HEK293 (cell line): ENCODE measurements around the gene CFAP157.
A peak's percentile ranks its signal among the peaks of the same experiment; 100 is the strongest.

Experiments
- CTCF ChIA-PET: fragments of 350-600 bp; formaldehyde crosslinking; extraction: SDS; loops from one replicate; lab custom pipeline; 2021; ENCODE audit warnings: antibody characterized with exemption; lab: Yijun Ruan, JAX
- POLR2A ChIA-PET: fragments of 300-600 bp; formaldehyde crosslinking; extraction: SDS; loops from one replicate; lab custom pipeline; 2020; ENCODE audit warnings: antibody characterized with exemption, inconsistent platforms; lab: Yijun Ruan, JAX
- H3K27ac ChIP-seq: fragments of 200-500 bp; sonication (Bioruptor generic); 2 replicates; pipeline ENCODE4 v1.5.1; 2014; ENCODE audit warnings: low read depth, low read length, control low read depth, inconsistent platforms; ENCODE audit errors: extremely low read depth
- H3K36me3 ChIP-seq, 2 experiments: fragments of 200-500 bp in 1 of 2; sonication (Bioruptor generic) in 1 of 2; 1 replicate in 1 of 2; 2 replicates in 1 of 2; pipeline ENCODE4 v1.5.1; 2014 to 2017; ENCODE audit warnings: inconsistent platforms in 2 of 2, low read length in 2 of 2; ENCODE audit not compliant: control insufficient read depth in 2 of 2, insufficient read depth in 1 of 2
- H3K4me1 ChIP-seq: fragments of 200-500 bp; sonication (Bioruptor generic); 2 replicates; pipeline ENCODE4 v1.5.1; 2014; ENCODE audit warnings: mild to moderate bottlenecking, low read length, inconsistent platforms; ENCODE audit not compliant: control insufficient read depth, insufficient read depth
- H3K4me3 ChIP-seq: 2 replicates; pipeline ENCODE4 v1.5.1; 2011; ENCODE audit warnings: low read depth, mild to moderate bottlenecking, control low read depth, low read length, moderate library complexity
- H3K9me3 ChIP-seq: fragments of 200-500 bp; sonication (Bioruptor generic); 2 replicates; pipeline ENCODE4 v1.5.1; 2014; ENCODE audit warnings: low read depth, low read length, inconsistent platforms; ENCODE audit not compliant: control insufficient read depth, insufficient read depth
- BCL11A ChIP-seq: fragments of 450-650 bp; formaldehyde crosslinking; IDR thresholded peaks from 2 replicates; pipeline ENCODE4 v1.5.1; 2016; ENCODE audit warnings: low read depth, missing biosample characterization, missing genetic modification characterization
- KLF1 ChIP-seq: fragments of 450-650 bp; formaldehyde crosslinking; IDR thresholded peaks from 2 replicates; pipeline ENCODE4 v1.5.1; 2016; ENCODE audit warnings: missing biosample characterization, missing genetic modification characterization
- KLF16 ChIP-seq: fragments of 450-650 bp; formaldehyde crosslinking; IDR thresholded peaks from 2 replicates; pipeline ENCODE4 v1.5.1; 2017; ENCODE audit warnings: missing biosample characterization, missing genetic modification characterization
- KLF8 ChIP-seq: fragments of 450-650 bp; formaldehyde crosslinking; IDR thresholded peaks from 2 replicates; pipeline ENCODE4 v1.5.1; 2016; ENCODE audit warnings: missing biosample characterization, missing genetic modification characterization
- MYNN ChIP-seq: fragments of 450-650 bp; formaldehyde crosslinking; IDR thresholded peaks from 2 replicates; pipeline ENCODE4 v1.5.1; 2016; ENCODE audit warnings: missing biosample characterization, missing genetic modification characterization, borderline replicate concordance
- SETDB1 ChIP-seq: IDR thresholded peaks from one replicate; pipeline ENCODE4 v1.6.1; 2017; ENCODE audit warnings: mild to moderate bottlenecking, low read length, moderate library complexity, mixed read lengths; ENCODE audit not compliant: insufficient read length
- TCF7L2 ChIP-seq: IDR thresholded peaks from 2 replicates; pipeline ENCODE4 v1.6.1; 2011; ENCODE audit warnings: low read depth, mild to moderate bottlenecking, inconsistent platforms, low read length, moderate library complexity, borderline replicate concordance
- TRIM28 ChIP-seq: IDR thresholded peaks from 2 replicates; pipeline ENCODE4 v1.6.1; 2011; ENCODE audit warnings: low read length, control low read depth, borderline replicate concordance
- ZBTB1 ChIP-seq: fragments of 450-650 bp; formaldehyde crosslinking; IDR thresholded peaks from 2 replicates; pipeline ENCODE4 v1.5.1; 2016; ENCODE audit warnings: missing biosample characterization, missing genetic modification characterization
- ZBTB10 ChIP-seq: fragments of 450-650 bp; formaldehyde crosslinking; IDR thresholded peaks from 2 replicates; pipeline ENCODE4 v1.5.1; 2016; ENCODE audit warnings: missing biosample characterization, missing genetic modification characterization
- ZBTB11 ChIP-seq: fragments of 450-650 bp; formaldehyde crosslinking; conservative IDR thresholded peaks from 2 replicates; pipeline ENCODE4 v1.5.1; 2016; ENCODE audit warnings: low read depth, missing biosample characterization, missing genetic modification characterization
- ZBTB26 ChIP-seq: fragments of 450-650 bp; formaldehyde crosslinking; optimal IDR thresholded peaks from 2 replicates; pipeline ENCODE3; 2016; ENCODE audit warnings: missing biosample characterization, mild to moderate bottlenecking, missing genetic modification characterization
- ZNF146 ChIP-seq: fragments of 450-650 bp; formaldehyde crosslinking; IDR thresholded peaks from 2 replicates; pipeline ENCODE4 v1.5.1; 2016; ENCODE audit warnings: missing biosample characterization, missing genetic modification characterization
- ZNF155 ChIP-seq: fragments of 450-650 bp; formaldehyde crosslinking; IDR thresholded peaks from 2 replicates; pipeline ENCODE4 v1.5.1; 2016; ENCODE audit warnings: missing biosample characterization, missing genetic modification characterization
- ZNF335 ChIP-seq: fragments of 450-650 bp; formaldehyde crosslinking; conservative IDR thresholded peaks from 2 replicates; pipeline ENCODE4 v1.5.1; 2016; ENCODE audit warnings: missing biosample characterization, missing genetic modification characterization
- ZNF398 ChIP-seq: fragments of 450-650 bp; formaldehyde crosslinking; IDR thresholded peaks from 2 replicates; pipeline ENCODE4 v1.5.1; 2017; ENCODE audit warnings: missing biosample characterization, missing genetic modification characterization
- ZNF404 ChIP-seq: fragments of 450-650 bp; formaldehyde crosslinking; IDR thresholded peaks from 2 replicates; pipeline ENCODE4 v1.5.1; 2017; ENCODE audit warnings: missing biosample characterization, missing genetic modification characterization
- ZNF449 ChIP-seq: fragments of 450-650 bp; formaldehyde crosslinking; IDR thresholded peaks from 2 replicates; pipeline ENCODE4 v1.5.1; 2017; ENCODE audit warnings: missing biosample characterization, mild to moderate bottlenecking, missing genetic modification characterization, moderate library complexity
- ZNF501 ChIP-seq: fragments of 450-650 bp; formaldehyde crosslinking; IDR thresholded peaks from 2 replicates; pipeline ENCODE4 v1.5.1; 2016; ENCODE audit warnings: missing biosample characterization, missing genetic modification characterization
- ZNF561 ChIP-seq: fragments of 450-650 bp; IDR thresholded peaks from 2 replicates; pipeline ENCODE4 v1.5.1; 2018; ENCODE audit warnings: missing biosample characterization, missing genetic modification characterization, borderline replicate concordance
- ZSCAN5A ChIP-seq: fragments of 450-650 bp; formaldehyde crosslinking; IDR thresholded peaks from 2 replicates; pipeline ENCODE4 v1.5.1; 2016; ENCODE audit warnings: missing biosample characterization, missing genetic modification characterization

CFAP157 gene

GRCh38 chr9:127714951-127715469 is 8.2 kb downstream of the CFAP157 start (continued):
- TF ChIP-seq ZBTB26 (tag by site-specific recombination): peak; percentile 34
- TF ChIP-seq ZNF404 (tag by site-specific recombination): no peak
- peak; percentile 47; the same call in 1 of the 2 replicates for TF ChIP-seq ZNF449 (tag by site-specific recombination)
- TF ChIP-seq SETDB1: no peak
- no peak for TF ChIP-seq TCF7L2
- TF ChIP-seq TRIM28: no peak

GRCh38 chr9:127715470-127716337 is 8.9 kb downstream of the CFAP157 start, which contains the start of the genes PTRH1 and TTC16:
PTRH1 (minus strand) TSS chr9:127715663; CDS start chr9:127715639, 24 bp downstream.
TTC16 (plus strand) TSS chr9:127716079; CDS start chr9:127716146, 67 bp downstream.
- ChIA-PET POLR2A (interaction anchor here (1.3 to 2.7 kb wide), 4 partner anchors 10 to 108 kb away, joined by 3 to 9 read pairs (median 6); partner anchors contain the start of genes CFAP157 and TOR2A), CTCF (interaction anchor here (0.6 to 1.6 kb wide), 8 partner anchors 19 to 319 kb away, joined by 3 to 10 read pairs (median 4); partner anchors contain the start of gene TOR2A)
- H3K36me3 ChIP-seq: no peaks in the 10 kb centered on the region
- no peaks in the 10 kb centered on the region for H3K9me3 ChIP-seq
- no peaks in the 10 kb centered on the region for H3K4me1 ChIP-seq
- no peak within 1 kb of the TSS; the same call in 1 of the 2 replicates for H3K27ac ChIP-seq
- peak within 1 kb of the TSS; percentile 79 for H3K4me3 ChIP-seq
- TF ChIP-seq ZNF335 (tag by site-specific recombination) (peak; percentile 88), MYNN (tag by site-specific recombination) (peak; percentile 85), KLF1 (tag by site-specific recombination) (0 out of 2 replicates have a peak, but pooled peaks have one; percentile 35), ZNF561 (tag by site-specific recombination) (peak; percentile 63; the same call in 1 of the 2 replicates), ZNF501 (tag by site-specific recombination) (peak; percentile 30; the same call in 1 of the 2 replicates), KLF16 (tag by site-specific recombination) (0 out of 2 replicates have a peak, but pooled peaks have one; percentile 72), ZSCAN5A (tag by site-specific recombination) (peak; percentile 32; the same call in 1 of the 2 replicates), ZNF146 (tag by site-specific recombination) (no peak), ZNF398 (tag by site-specific recombination) (peak; percentile 6; the same call in 1 of the 2 replicates), KLF8 (tag by site-specific recombination) (peak; percentile 79; the same call in 1 of the 2 replicates), ZBTB1 (tag by site-specific recombination) (no peak), ZNF155 (tag by site-specific recombination) (no peak), BCL11A (tag by site-specific recombination) (0 out of 2 replicates have a peak, but pooled peaks have one; percentile 9), ZBTB11 (tag by site-specific recombination) (peak; percentile 81), ZBTB10 (tag by site-specific recombination) (0 out of 2 replicates have a peak, but pooled peaks have one; percentile 20)
